ENCODE data around the gene DNAI1. TPM values are rescaled to one million over a fixed set of nuclear protein-coding genes. Genes with fewer than 3 reads are reported as not detected.

Gene DNAI1
- total and polyA plus RNA-seq, 2 experiments from 2014 or later, result 0.57 TPM; not detected in 1

- no peaks in the 10 kb centered on the region for H3K9me3 ChIP-seq (ENCODE audit: low read depth)
- H3K4me3 ChIP-seq, result no peak overlapping the region
- H3K4me2 ChIP-seq, result peak overlapping the region; percentile 36
- H3K36me3 ChIP-seq (replicated peaks; ENCODE audit: insufficient read depth, low read depth), result no peaks in the 10 kb centered on the region
- no peaks in the 10 kb centered on the region for H4K20me1 ChIP-seq (ENCODE audit: insufficient read depth, poor library complexity, severe bottlenecking)
- DNase-seq (ENCODE audit: low spot score), result no peak
- no peak for TF ChIP-seq EZH2phosphoT487 (IDR thresholded peaks at IDR 0.05; ENCODE audit: low read depth, severe bottlenecking, unreplicated experiment)
- no peak for TF ChIP-seq EZH2 (IDR thresholded peaks at IDR 0.05; ENCODE audit: borderline replicate concordance)
- no peak for TF ChIP-seq CTCF (IDR thresholded peaks at IDR 0.05; ENCODE audit: poor library complexity)
- H3K27me3 ChIP-seq, result no peaks in the 10 kb centered on the region
- no peaks in the 10 kb centered on the region for H3K79me2 ChIP-seq
- 53% methylated on average over 16 of the region's 16 CpGs for WGBS (ENCODE audit: low lambda C conversion rate, missing lambda C conversion rate)
- no peak overlapping the region for H2AFZ ChIP-seq
- peaks cover 24% of the 10 kb centered on the region for H3K4me1 ChIP-seq (ENCODE audit: insufficient read depth)
- no peaks in the 10 kb centered on the region for H3K9me2 ChIP-seq (replicated peaks; ENCODE audit: insufficient read depth)
- peak overlapping the region; percentile 57 for H3K27ac ChIP-seq
These were observed 95.8 kb downstream of the DNAI1 start for GRCh38 chr9:34554211-34555001.

- Histone ChIP-seq H3K27me3 (no peaks in the 10 kb centered on the region), H4K20me1 (ENCODE audit: insufficient read depth, poor library complexity, severe bottlenecking) (no peaks in the 10 kb centered on the region), H2AFZ (no peak overlapping the region), H3K4me1 (ENCODE audit: insufficient read depth) (peaks cover 30% of the 10 kb centered on the region), H3K9me2 (replicated peaks; ENCODE audit: insufficient read depth) (no peaks in the 10 kb centered on the region), H3K36me3 (replicated peaks; ENCODE audit: insufficient read depth, low read depth) (no peaks in the 10 kb centered on the region), H3K9me3 (ENCODE audit: low read depth) (no peaks in the 10 kb centered on the region), H3K4me3 (no peak overlapping the region), H3K79me2 (no peaks in the 10 kb centered on the region), H3K27ac (peak overlapping the region; percentile 57), H3K4me2 (peak overlapping the region; percentile 36)
- DNase-seq (ENCODE audit: low spot score), result peak; percentile 82
- TF ChIP-seq CTCF (IDR thresholded peaks at IDR 0.05; ENCODE audit: poor library complexity) (no peak), EZH2phosphoT487 (IDR thresholded peaks at IDR 0.05; ENCODE audit: low read depth, severe bottlenecking, unreplicated experiment) (no peak), EZH2 (IDR thresholded peaks at IDR 0.05; ENCODE audit: borderline replicate concordance) (no peak)
- 60% methylated on average over 23 of the region's 23 CpGs for WGBS (ENCODE audit: low lambda C conversion rate, missing lambda C conversion rate)
These were observed 96.4 kb downstream of the DNAI1 start for GRCh38 chr9:34555002-34555348.

GRCh38 chr9:34555500-34555899, 96.9 kb downstream of the DNAI1 start:
- Histone ChIP-seq H3K9me3 (ENCODE audit: low read depth) (no peaks in the 10 kb centered on the region), H3K27me3 (no peaks in the 10 kb centered on the region), H2AFZ (no peak overlapping the region), H3K36me3 (replicated peaks; ENCODE audit: insufficient read depth, low read depth) (no peaks in the 10 kb centered on the region), H3K9me2 (replicated peaks; ENCODE audit: insufficient read depth) (no peaks in the 10 kb centered on the region), H3K4me1 (ENCODE audit: insufficient read depth) (peaks cover 35% of the 10 kb centered on the region), H4K20me1 (ENCODE audit: insufficient read depth, poor library complexity, severe bottlenecking) (no peaks in the 10 kb centered on the region), H3K79me2 (no peaks in the 10 kb centered on the region), H3K4me3 (no peak overlapping the region), H3K27ac (peak overlapping the region; percentile 34), H3K4me2 (no peak overlapping the region)
- TF ChIP-seq EZH2phosphoT487 (IDR thresholded peaks at IDR 0.05; ENCODE audit: low read depth, severe bottlenecking, unreplicated experiment), result no peak
- TF ChIP-seq CTCF (IDR thresholded peaks at IDR 0.05; ENCODE audit: poor library complexity), result no peak
- no peak for TF ChIP-seq EZH2 (IDR thresholded peaks at IDR 0.05; ENCODE audit: borderline replicate concordance)
- DNase-seq (ENCODE audit: low spot score), result no peak
- WGBS (ENCODE audit: low lambda C conversion rate, missing lambda C conversion rate), result 72% methylated on average over 3 of the region's 5 CpGs

Data from hepatocyte (in vitro differentiated cells).